ENCODE measurements around the gene MEF2C. TPM values are rescaled to one million over a fixed set of nuclear protein-coding genes. Genes with fewer than 3 reads are reported as not detected.

MEF2C gene
- polyA plus RNA-seq, 1 donor, result 14.4 TPM

DNA sequence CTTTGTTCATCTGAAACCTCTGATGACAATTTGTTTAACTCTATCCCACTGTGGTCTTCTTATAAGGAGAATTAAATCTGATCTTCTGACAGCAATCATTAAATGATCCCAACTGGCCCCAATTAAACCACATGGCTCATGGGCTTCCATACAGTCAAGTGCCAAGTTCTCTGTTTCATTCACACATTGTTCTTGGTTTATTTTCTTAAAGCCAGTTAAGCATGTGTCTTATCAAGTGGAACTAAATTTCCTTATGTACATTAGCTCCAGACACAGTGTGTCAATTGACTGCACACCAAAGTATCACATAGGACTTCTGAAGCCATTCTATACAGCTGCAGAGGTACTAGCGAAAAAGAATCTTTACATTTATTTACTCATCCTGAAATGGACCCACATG lies 51.2 kb downstream of the MEF2C start:
- no peaks in the 10 kb centered on the region for H3K36me3 ChIP-seq (ENCODE audit: control insufficient read depth, insufficient read depth, low read length)
- DNase-seq, result no peak
- no peak overlapping the region for H3K4me3 ChIP-seq (ENCODE audit: low read length)
- peaks cover 5% of the 10 kb centered on the region for H3K4me1 ChIP-seq (ENCODE audit: control insufficient read depth, insufficient read depth, low read length)
- no CpG with 5 or more reads among the region's 1 CpG for WGBS (ENCODE audit: insufficient coverage, low lambda C conversion rate)
- H3K9me3 ChIP-seq (ENCODE audit: control insufficient read depth, low read depth, low read length), result no peaks in the 10 kb centered on the region
- H3K27me3 ChIP-seq (ENCODE audit: control insufficient read depth, insufficient read depth, low read length), result no peaks in the 10 kb centered on the region
- H3K27ac ChIP-seq (ENCODE audit: low read length), result no peak overlapping the region

DNA sequence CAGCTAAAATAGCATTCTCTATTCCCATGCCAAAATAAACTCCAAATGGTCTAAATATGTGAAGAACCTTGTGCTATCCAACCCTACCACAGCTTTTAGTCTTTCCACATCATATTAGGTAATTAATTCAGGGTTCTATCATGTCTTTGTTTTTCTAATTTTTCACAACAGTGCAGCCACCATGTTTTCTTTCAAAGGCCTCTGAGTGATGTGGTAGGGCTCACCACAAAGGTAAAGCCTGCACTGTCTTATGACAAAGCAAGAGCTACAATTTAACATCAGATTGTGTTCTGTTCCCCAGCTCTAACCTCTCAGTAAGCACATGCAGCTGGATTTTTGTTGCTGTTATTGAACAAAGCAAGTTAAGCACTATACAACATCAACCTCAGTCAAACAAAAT lies 52.4 kb downstream of the MEF2C start:
- H3K9me3 ChIP-seq (ENCODE audit: control insufficient read depth, low read depth, low read length), result no peaks in the 10 kb centered on the region
- H3K4me1 ChIP-seq (ENCODE audit: control insufficient read depth, insufficient read depth, low read length), result peaks cover 5% of the 10 kb centered on the region
- no peak overlapping the region for H3K27ac ChIP-seq (ENCODE audit: low read length)
- no peak for DNase-seq
- no peaks in the 10 kb centered on the region for H3K36me3 ChIP-seq (ENCODE audit: control insufficient read depth, insufficient read depth, low read length)
- H3K4me3 ChIP-seq (ENCODE audit: low read length), result no peak overlapping the region
- no peaks in the 10 kb centered on the region for H3K27me3 ChIP-seq (ENCODE audit: control insufficient read depth, insufficient read depth, low read length)

DNA sequence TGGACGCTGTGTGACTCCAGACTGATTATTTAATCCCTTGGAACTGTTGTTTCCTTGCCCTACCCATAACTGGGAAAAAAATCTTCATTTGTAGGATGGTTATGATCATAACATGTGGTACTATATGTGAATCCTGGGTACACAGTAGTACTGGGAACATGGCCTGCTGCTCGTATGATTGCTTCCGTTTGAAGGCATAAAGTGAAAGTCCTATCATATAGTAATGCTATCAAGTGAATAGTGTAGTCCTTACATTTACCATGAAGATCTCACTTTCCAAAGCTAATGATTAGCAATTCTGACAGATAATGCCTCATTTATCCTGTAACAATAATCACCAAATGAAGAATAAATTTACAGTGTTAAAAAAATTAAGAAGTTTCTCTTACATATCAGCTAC lies 53.2 kb downstream of the MEF2C start:
- DNase-seq, result no peak
- Histone ChIP-seq H3K27me3 (ENCODE audit: control insufficient read depth, insufficient read depth, low read length) (no peaks in the 10 kb centered on the region), H3K27ac (ENCODE audit: low read length) (no peak overlapping the region), H3K9me3 (ENCODE audit: control insufficient read depth, low read depth, low read length) (no peaks in the 10 kb centered on the region), H3K36me3 (ENCODE audit: control insufficient read depth, insufficient read depth, low read length) (no peaks in the 10 kb centered on the region), H3K4me1 (ENCODE audit: control insufficient read depth, insufficient read depth, low read length) (peaks cover 5% of the 10 kb centered on the region), H3K4me3 (ENCODE audit: low read length) (no peak overlapping the region)
- no CpG with 5 or more reads among the region's 3 CpGs for WGBS (ENCODE audit: insufficient coverage, low lambda C conversion rate)

DNA sequence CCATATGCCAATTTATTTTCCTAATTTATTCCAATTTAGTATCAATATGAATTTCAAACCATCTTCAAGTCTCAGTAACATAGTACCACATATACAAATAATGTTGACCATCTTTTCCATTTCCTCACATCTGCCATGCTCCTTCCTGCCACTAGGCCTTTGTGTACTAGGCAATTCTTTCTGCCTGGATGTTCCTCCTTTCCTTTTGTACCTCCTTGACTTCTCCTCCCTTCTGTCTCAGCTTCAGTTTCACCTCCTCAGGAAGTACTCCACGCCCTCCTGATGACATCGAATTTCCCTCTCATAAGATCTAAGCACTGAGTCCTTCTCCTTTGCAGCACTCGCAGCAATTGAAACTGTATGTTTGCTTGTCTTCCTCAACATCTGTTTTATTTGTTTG lies 53.9 kb downstream of the MEF2C start:
- peaks cover 5% of the 10 kb centered on the region for H3K4me1 ChIP-seq (ENCODE audit: control insufficient read depth, insufficient read depth, low read length)
- DNase-seq, result no peak
- H3K27ac ChIP-seq (ENCODE audit: low read length), result no peak overlapping the region

DNA sequence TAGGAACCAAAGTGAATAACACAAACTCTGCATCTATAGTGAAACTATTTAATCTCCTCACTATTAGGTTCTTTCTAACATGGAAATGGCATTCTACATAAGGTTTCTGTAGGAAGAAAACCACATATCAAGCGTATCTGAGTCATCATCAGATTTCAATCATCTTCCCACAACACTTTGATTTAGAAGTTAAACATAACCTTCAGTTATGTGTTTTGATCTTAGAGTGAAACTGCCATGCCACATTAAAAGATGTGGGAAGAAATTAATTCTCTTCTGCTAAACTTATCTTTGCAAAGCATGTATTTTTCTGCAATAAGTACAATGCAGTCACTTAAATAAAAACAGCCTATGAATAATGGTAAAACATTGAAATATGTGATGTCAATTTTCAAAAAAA lies 55.0 kb downstream of the MEF2C start:
- peaks cover 5% of the 10 kb centered on the region for H3K4me1 ChIP-seq (ENCODE audit: control insufficient read depth, insufficient read depth, low read length)
- no peak overlapping the region for H3K27ac ChIP-seq (ENCODE audit: low read length)
- 100% methylated on average over 1 of the region's 1 CpG for WGBS (ENCODE audit: insufficient coverage, low lambda C conversion rate)
- no peak overlapping the region for H3K4me3 ChIP-seq (ENCODE audit: low read length)
- H3K36me3 ChIP-seq (ENCODE audit: control insufficient read depth, insufficient read depth, low read length), result no peaks in the 10 kb centered on the region
- DNase-seq, result no peak
- no peaks in the 10 kb centered on the region for H3K9me3 ChIP-seq (ENCODE audit: control insufficient read depth, low read depth, low read length)
- no peaks in the 10 kb centered on the region for H3K27me3 ChIP-seq (ENCODE audit: control insufficient read depth, insufficient read depth, low read length)

More for the DNA sequence above, 53.9 kb downstream of the MEF2C start:
- no peaks in the 10 kb centered on the region for H3K36me3 ChIP-seq (ENCODE audit: control insufficient read depth, insufficient read depth, low read length)
- H3K9me3 ChIP-seq (ENCODE audit: control insufficient read depth, low read depth, low read length), result no peaks in the 10 kb centered on the region
- WGBS (ENCODE audit: insufficient coverage, low lambda C conversion rate), result 79% methylated on average over 3 of the region's 3 CpGs
- no peaks in the 10 kb centered on the region for H3K27me3 ChIP-seq (ENCODE audit: control insufficient read depth, insufficient read depth, low read length)
- no peak overlapping the region for H3K4me3 ChIP-seq (ENCODE audit: low read length)

DNA sequence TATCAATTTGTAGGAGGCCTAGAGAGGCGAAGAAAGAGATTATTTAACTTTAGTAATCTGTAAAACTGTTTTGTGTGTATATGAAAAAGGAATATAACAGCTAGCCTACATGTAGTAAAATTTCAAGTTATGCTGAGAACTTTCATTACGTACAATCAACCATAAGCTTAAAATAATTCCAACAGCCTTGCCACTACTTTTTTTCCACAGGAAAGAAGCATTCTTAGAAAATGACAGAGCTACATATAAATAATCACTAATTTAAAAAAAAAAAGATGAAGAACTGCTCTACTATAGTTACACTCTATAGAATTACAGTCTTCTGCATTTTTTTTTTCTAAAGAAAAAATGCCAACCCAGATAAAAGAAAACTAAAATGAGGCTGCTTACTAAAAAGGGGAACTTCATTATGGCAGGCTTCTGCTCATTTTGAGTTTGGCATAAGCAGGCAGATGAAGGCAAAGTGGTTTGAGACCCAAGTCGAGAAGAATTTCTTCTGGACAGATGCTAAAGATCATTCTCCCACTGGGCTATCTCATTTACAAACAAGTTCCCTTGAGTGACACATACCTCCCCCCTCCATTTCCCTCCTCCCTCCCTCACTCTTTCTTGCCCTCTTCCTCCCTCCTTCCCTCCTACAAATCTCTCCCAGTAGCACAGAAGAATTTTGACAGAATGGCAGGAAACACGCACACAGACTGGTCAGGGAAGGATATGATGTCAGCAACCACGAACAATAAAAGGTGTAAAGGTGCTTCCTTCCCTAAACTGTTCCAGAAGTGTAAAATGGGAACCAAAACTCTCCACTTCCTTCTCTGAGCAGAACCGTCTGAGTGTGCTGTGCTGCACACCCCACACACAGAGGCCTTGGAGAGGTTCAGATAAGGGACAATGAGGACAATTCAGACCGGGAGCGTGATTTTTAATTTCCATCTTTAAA lies 56.1 kb downstream of the MEF2C start:
- Histone ChIP-seq H3K4me3 (ENCODE audit: low read length) (no peak overlapping the region), H3K4me1 (ENCODE audit: control insufficient read depth, insufficient read depth, low read length) (peaks cover 5% of the 10 kb centered on the region), H3K27me3 (ENCODE audit: control insufficient read depth, insufficient read depth, low read length) (no peaks in the 10 kb centered on the region), H3K27ac (ENCODE audit: low read length) (peak overlapping the region; percentile 23), H3K9me3 (ENCODE audit: control insufficient read depth, low read depth, low read length) (no peaks in the 10 kb centered on the region), H3K36me3 (ENCODE audit: control insufficient read depth, insufficient read depth, low read length) (no peaks in the 10 kb centered on the region)
- DNase-seq, result peak; percentile 19 to 32
- WGBS (ENCODE audit: insufficient coverage, low lambda C conversion rate), result 66% methylated on average over 3 of the region's 8 CpGs

DNA sequence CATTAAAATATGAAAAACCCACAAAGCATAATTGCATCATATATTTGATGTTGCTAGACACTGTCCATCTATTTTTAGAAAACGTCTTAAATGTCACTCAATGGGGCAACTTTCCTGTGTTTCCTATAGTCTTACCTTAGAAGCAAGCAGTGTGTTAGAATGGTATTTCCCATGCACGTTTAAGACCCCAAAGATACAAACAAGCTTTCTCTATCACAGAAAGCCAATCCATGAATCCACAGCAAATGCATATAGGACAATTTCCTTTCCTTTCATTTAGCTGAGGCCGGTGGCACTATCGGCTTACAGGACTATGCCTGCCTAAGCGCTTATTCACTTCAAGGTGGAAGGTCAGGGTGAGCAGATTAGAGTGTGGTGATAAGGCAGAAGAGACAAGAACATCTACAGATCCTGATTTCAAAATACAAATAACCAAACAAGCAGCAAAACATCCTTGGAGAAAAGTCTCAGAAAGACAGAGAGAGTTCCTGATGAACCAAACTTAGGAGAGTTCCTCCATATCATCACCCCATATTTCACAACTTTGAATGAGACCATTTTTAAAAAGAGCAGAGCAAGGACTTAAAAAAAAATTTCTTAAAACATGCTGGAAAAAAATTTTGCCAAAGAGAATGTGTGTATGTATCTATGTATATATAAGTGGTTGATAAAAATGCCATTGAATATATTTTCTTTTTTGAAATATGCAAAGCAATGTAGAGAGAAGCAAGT lies 57.2 kb downstream of the MEF2C start:
- Histone ChIP-seq H3K27me3 (ENCODE audit: control insufficient read depth, insufficient read depth, low read length) (no peaks in the 10 kb centered on the region), H3K4me1 (ENCODE audit: control insufficient read depth, insufficient read depth, low read length) (peaks cover 5% of the 10 kb centered on the region), H3K27ac (ENCODE audit: low read length) (no peak overlapping the region), H3K4me3 (ENCODE audit: low read length) (no peak overlapping the region), H3K9me3 (ENCODE audit: control insufficient read depth, low read depth, low read length) (no peaks in the 10 kb centered on the region), H3K36me3 (ENCODE audit: control insufficient read depth, insufficient read depth, low read length) (no peaks in the 10 kb centered on the region)
- WGBS (ENCODE audit: insufficient coverage, low lambda C conversion rate), result 80% methylated on average over 1 of the region's 5 CpGs
- DNase-seq, result no peak

DNA sequence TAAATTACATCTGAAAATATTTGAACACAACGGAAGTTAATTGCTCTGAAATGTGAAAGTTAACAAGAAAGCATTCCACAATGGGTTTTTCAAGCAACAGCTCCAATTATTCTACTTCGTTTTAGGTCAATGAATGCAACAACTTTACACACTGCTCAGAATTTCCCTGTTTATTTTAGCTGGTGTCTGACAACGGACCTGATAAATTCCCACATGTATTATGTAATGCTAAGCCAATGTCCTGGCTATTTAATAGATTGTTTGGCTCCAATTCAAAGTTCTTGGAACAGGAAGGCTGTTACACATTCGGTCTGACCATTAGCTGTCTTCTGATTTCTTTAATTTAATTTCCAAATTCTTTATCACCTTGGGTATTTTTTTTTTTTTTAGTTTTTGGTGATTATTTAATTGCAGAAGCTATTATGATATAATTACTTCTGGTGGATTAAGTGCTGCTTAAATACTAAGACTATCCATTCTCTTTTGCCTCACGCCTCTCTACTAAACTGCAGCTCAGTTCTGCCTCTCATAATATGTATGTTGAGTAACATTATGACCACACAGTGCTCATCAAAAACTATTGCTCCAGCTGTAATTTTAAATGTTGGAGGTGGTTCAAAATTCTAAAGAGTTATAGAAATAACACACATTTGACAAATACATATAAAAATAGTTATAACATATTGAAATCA lies 57.9 kb downstream of the MEF2C start:
- no peaks in the 10 kb centered on the region for H3K27me3 ChIP-seq (ENCODE audit: control insufficient read depth, insufficient read depth, low read length)
- WGBS (ENCODE audit: insufficient coverage, low lambda C conversion rate), result 100% methylated on average over 1 of the region's 5 CpGs
- H3K4me1 ChIP-seq (ENCODE audit: control insufficient read depth, insufficient read depth, low read length), result peaks cover 5% of the 10 kb centered on the region
- DNase-seq, result no peak
- H3K9me3 ChIP-seq (ENCODE audit: control insufficient read depth, low read depth, low read length), result no peaks in the 10 kb centered on the region
- no peak overlapping the region for H3K4me3 ChIP-seq (ENCODE audit: low read length)
- H3K27ac ChIP-seq (ENCODE audit: low read length), result no peak overlapping the region
- no peaks in the 10 kb centered on the region for H3K36me3 ChIP-seq (ENCODE audit: control insufficient read depth, insufficient read depth, low read length)

DNA sequence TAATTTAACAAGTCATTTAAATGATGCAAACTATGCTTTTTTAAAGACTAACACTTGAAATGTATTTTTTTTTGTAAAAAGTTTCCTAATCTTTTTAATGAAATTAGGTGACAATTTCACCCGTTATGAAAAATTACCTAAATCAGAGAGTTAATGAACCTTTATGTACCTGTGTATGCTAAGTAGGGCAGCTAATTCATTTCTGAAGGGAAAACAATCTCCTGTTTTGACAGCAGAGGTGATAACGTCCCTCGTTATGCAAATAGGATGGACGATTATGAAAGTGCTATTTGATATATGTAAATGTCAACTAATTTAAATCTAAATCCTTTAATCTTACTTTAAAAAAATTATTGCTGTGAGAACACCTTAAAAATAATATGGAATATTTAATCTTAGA lies 58.8 kb downstream of the MEF2C start:
- Histone ChIP-seq H3K27me3 (ENCODE audit: control insufficient read depth, insufficient read depth, low read length) (no peaks in the 10 kb centered on the region), H3K4me1 (ENCODE audit: control insufficient read depth, insufficient read depth, low read length) (peaks cover 5% of the 10 kb centered on the region), H3K36me3 (ENCODE audit: control insufficient read depth, insufficient read depth, low read length) (no peaks in the 10 kb centered on the region), H3K4me3 (ENCODE audit: low read length) (no peak overlapping the region), H3K27ac (ENCODE audit: low read length) (no peak overlapping the region), H3K9me3 (ENCODE audit: control insufficient read depth, low read depth, low read length) (no peaks in the 10 kb centered on the region)
- no peak for DNase-seq
- 84% methylated on average over 3 of the region's 4 CpGs for WGBS (ENCODE audit: insufficient coverage, low lambda C conversion rate)

DNA sequence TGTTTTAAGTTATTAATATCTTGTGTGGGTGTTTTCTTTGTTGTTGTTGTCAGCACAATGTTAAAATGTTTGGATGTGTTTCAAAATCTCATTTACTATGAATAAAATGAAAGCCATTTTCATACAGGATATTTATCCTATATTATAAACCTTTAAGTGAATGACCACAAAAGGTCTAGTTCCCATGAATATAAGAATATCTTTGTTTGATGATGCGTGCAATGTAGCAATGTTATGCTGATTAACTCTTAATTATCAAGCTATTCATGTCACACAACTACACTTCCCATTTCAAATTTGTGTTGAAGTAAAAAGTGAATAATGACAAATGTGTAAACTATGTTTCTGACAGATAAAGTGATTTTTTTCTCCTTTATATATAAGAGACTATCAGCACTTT lies 59.8 kb downstream of the MEF2C start:
- no peaks in the 10 kb centered on the region for H3K27me3 ChIP-seq (ENCODE audit: control insufficient read depth, insufficient read depth, low read length)
- no CpG with 5 or more reads among the region's 1 CpG for WGBS (ENCODE audit: insufficient coverage, low lambda C conversion rate)
- no peaks in the 10 kb centered on the region for H3K36me3 ChIP-seq (ENCODE audit: control insufficient read depth, insufficient read depth, low read length)
- no peak overlapping the region for H3K4me3 ChIP-seq (ENCODE audit: low read length)
- H3K4me1 ChIP-seq (ENCODE audit: control insufficient read depth, insufficient read depth, low read length), result peaks cover 5% of the 10 kb centered on the region
- no peaks in the 10 kb centered on the region for H3K9me3 ChIP-seq (ENCODE audit: control insufficient read depth, low read depth, low read length)
- DNase-seq, result no peak
- H3K27ac ChIP-seq (ENCODE audit: low read length), result no peak overlapping the region

Measured in large intestine (tissue), 3 donors.